ENCODE measurements around the gene FABP2.
"Not testable (repeated sequence)": the region's sequence is repeated elsewhere in the genome, so short reads cannot be mapped to it uniquely, and the experiment has no call there.

Gene FABP2

GRCh38 chr4:119321921-119322687 lies at the start of gene FABP2:
Gene FABP2 (minus strand): TSS chr4:119322138. CDS start chr4:119322102, 36 bp downstream.
- DNase-seq: no peak

GRCh38 chr4:119370951-119371683 lies 49.2 kb upstream of the FABP2 start:
- DNase-seq: not testable (repeated sequence)

DNA sequence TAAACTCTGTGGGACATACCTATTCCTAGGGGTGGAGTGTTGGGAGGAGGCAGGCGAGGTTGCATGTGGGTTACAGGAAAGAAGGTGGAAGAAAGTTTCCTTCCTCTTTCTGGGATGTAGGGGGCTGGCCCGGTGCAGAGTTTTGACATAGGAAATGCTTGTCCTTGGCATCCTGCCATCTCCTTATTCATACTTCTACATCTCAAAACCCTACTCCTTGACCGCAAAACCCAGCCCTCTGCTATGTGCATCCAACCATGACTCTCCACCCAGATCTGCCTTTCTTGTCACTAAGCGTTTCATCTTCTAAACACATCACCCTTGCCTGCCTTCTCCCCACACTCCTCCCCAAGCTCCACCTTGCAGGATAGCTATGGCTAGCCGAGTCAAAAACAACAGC lies 48.5 kb upstream of the FABP2 start:
- DNase-seq: peak; percentile 17 to 47

DNA sequence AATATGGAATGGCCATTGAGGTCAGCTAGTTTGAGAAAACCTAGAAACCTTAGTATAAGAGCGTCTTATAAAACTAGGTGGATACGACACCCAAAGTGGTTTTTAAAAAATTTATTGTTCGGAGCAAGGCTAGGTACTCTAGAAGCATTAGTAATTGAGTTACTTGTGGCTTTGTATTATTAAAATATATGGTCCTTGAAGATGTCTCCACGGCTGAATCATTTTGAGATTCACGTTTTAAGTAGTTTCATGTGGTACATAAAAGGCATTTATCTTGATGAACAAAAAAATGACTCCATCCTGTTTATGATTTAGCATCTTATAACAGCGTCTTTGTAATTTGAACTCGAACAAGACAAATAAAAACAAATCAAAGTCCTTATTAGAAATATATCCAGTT lies 44.9 kb upstream of the FABP2 start:
- not testable (repeated sequence) for DNase-seq

DNA sequence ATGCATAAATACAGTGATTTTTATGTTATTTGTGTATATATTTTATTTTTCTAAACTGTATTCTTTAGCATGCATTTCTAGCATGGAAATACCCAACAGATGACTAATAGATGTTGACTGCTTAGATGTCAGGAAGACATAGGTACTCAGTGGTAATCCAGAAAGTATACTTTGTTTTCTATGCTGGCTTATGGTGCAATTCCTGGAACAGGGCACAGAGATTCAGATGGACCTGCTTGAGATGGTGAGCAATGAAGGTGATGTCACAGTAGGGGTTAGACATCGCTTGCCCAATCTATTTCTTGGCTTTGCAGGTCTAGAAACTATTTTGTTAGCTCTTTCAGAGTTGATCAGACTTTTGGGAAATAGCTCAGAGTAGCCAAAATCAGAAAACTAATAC lies 42.3 kb upstream of the FABP2 start:
- DNase-seq: not testable (repeated sequence)

DNA sequence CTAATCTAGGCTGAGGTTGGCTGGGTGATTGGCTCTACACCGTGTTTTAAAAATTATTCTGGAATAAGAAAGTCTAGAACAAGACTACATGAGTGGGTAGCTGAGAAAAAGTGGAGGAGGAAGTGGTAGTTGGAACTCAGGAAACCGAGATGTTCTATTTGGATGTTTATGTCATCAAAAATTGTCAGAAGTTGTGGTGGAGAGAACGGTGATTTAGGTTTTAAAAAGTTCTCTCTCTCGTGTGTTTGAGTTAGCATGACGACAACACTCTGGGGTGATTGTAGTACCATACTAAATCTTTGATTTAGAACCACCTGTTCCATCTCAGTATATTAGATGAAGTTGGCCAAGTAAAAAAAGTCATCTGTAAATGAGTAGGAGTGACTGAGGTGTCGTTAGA lies 41.4 kb upstream of the FABP2 start:
- DNase-seq: not testable (repeated sequence)

DNA sequence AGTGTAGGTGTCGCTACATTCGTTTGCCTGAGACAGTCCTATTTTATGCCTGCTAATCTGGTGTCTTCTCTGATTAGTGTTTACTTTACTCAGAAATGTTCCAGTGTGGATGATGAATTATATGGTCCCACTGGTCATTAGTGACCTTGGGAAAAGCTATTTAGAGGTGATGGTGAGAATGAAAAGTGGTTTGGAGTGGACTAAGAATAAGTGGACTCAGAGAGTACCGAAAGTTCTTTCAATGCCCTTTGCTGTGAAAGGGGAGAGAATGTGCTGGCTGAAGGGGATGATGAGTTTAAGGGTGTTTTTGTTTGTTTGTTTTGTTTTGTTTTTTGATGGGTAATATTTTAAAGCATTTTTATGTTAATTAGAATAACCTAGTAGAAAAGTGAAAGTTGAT lies 40.5 kb upstream of the FABP2 start:
- DNase-seq: not testable (repeated sequence)

DNA sequence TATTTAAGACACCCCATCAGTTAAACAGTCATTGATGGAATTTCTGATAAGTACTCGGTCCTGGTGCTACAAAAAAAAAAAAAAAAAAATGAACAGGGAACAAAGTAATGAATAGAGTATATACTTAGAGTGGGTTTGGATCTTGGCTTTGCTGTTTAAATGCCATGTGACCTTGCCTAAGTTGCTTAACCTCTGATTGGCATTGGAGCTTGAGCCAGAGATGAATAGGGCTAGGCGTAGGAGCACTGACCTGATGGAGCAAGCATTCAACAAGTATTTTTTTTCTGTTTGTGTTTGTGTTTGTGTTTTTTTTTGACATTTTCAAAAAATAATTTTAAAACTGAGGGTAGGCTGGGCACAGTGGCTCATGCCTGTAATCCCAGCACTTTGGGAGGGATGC lies 37.9 kb upstream of the FABP2 start:
- not testable (repeated sequence) for DNase-seq

DNA sequence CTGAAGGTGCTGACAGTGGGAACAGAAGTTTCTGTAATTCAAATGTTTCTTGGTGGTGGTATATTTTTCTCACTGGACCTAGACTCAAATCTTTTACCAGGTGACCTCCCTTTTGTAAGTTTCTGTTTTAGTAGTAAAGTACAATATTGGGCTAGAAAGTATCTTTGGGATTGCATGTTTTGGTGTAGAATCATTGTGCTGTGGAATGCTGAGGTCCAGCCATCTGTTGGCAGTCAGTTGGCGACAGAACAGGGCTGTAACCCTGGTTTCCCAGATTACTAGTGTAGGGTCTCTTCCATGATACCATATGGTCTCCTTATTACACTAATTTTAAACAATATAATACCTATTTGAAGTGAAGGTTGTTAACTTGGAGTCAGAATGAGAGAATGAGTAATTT lies 34.9 kb upstream of the FABP2 start:
- DNase-seq: not testable (repeated sequence)

DNA sequence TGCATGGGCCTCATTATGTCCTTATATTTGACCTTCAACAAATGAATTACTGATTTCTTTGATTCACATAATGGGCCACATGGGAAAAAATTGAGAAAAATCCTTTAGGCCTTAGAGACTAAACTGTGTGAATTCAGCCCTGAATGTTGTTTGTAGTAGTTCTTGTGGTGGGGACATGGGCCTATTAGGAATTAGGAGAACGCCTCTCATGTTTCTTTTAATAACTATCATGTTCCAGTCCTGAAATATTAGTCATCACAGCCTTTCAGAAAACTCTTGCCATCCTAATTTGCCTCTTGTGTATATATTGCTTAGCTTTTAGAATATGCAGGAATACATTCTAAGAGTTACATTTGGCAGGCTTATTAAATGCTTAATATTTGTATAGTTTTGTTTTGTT lies 34.1 kb upstream of the FABP2 start:
- not testable (repeated sequence) for DNase-seq

GRCh38 chr4:119353364-119353763 lies 31.4 kb upstream of the FABP2 start:
- DNase-seq: not testable (repeated sequence)

GRCh38 chr4:119348169-119348568 lies 26.2 kb upstream of the FABP2 start:
- DNase-seq: not testable (repeated sequence)

- not testable (repeated sequence) for DNase-seq
Measured at GRCh38 chr4:119343293-119343692, 21.4 kb upstream of the FABP2 start.

DNA sequence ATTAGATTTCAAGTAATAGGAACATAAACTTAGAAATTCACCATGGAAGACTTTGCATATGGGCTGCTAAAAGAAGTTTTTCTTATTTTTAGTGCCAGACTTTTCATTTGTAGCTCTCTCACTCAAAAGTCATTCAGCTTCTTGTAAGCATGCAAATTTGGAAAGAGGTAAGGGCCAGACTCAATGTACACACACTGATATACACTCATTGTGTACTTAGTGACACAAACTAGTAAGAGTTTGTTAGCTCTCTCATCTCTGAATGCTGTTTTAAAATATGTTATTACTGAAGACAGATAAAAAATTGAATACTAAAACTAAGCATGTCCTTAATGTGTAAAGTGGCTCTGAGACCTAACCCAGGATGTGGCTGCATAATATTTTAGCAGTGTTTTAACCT lies 18.0 kb upstream of the FABP2 start:
- DNase-seq: not testable (repeated sequence)

GRCh38 chr4:119337010-119337409 lies 15.1 kb upstream of the FABP2 start:
- no peak for DNase-seq

DNA sequence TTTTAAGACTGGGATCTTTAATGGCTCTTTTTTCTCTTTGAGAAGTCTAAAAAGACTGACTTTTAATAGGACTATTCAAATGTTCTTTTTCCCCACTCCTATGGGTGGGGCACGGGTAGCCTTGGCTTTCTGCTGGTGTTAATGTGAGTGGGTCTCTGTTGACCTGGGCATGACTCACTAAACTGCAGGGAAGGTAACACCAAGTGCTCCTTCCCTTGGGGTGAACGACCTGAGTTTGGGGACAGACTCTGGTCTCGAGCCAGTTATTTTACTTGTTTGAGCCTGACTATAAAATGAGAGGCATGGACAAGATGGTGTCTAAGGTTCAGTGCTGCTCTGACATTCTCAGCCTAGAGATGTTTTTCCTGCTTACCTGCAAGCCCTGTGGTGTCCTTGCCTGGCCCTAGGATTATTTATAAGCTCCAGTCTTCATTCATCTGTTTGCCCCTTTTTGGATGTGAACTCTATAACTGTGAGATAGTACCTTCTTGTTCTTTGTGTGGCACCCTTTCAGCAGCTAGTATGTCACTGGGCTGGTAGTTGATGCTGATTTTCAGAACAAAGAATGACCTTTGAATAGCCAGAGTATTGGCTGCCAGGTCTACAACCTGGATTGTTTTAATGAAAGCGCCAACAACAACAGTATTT lies 14.5 kb upstream of the FABP2 start:
- not testable (repeated sequence) for DNase-seq

DNA sequence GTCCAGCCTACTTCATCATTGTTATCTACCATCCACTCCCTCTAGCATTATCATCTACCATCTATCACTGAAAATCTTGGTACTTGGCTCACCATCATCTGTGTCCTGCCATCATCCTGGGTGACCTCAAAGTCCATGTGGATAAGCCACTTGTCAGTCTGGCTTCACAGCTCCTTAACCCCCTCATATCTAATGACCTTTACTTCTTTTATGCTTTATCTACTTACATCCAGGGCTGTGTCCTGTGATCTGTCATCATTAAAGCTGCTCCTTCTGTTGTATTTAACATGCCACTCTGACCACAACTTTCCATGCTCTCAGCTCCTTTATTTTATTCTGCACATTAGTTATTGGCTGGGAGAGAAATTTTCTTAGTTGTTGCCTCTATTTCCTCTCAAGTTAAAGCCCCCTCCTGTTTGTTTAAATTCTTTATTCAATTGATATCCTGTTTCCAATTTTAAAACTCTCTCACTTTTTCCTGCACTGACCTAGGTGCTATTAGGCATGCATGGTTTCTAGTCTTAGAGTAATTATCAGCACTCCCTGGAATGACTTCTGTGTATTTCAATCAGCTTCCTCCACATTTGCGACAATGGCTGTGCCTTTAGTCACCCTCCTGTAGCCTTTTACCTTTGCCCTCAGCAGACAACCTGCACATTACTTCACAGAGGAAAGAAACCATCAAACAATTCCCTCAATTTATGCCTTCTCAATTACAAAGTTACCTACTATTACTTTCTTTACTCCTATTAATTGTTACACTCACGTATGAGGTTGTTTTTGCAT lies 8.1 kb upstream of the FABP2 start:
- no peak for DNase-seq

DNA sequence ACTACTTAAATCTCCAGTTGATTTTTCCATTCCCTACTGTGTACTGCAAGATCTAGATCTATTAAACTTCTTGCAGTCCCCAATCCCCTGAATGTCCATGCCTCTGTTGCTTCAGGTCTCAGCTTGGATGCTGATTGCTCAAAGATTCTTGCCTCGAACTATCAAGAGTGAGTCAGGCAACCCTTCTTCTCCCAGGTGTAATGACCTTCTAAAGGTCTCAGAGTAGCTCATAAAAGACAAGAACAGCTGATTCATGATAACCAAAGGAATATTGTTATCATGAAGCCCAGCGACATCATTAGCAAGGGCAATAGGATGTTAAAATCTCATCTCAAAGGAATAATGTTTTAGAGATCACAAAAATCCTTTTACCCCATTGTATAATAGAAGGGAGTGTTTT lies 6.8 kb upstream of the FABP2 start:
- DNase-seq: no peak

DNA sequence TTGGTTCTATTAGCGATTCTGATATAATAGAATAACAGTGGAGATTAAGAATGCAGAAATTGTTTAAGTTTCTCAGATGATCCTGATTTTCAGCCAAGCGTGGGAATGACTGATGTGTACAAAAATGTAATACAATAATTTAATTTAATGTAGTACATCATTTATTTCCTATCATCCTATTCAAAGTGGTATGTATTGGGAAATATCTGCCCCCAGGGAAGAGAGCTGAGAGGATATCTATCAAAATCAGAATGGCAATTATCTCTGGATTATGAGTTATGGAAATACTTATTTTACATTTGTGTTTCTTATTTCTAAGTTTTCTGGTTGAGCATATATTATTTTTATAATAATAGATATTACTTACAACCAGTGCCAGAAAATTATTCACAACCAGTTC lies 3.9 kb downstream of the FABP2 start:
- no peak for DNase-seq

DNA sequence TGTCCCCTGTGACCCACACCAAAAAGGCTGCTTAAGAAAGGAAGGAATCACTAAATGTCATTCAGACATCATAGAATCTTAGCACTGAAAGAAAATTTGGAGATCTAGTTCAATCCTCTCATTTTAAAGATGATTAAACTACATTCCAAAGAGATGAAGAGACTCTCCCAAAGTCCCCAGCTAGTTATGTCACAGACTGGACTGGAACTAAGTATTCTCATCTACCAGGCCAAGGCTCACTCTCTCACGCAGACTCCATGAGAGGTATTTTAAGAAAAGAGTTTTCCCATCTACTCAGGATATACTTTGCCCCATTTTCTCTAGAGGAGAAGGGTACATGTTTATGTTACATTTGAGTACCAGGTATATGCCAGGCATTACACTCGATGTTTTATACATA lies 6.9 kb downstream of the FABP2 start:
- DNase-seq: no peak

DNA sequence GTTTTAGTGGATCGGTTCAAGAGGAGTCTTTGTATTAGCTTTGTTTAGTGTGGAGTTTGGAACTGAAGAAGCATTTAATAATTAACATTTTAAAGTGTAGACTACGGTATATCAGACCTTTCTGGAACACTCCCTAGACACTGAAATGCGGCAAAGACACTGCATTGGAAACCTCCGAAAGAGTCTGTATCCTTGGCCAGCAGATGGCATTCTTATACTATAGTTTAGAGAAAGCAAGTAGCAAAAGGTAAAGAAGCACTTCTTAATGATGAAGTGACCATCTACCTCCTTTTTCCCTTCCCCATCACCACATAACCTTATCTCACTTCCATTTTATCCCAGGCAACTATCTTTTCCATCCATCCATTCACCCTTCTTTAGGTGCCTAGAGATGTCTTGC lies 7.6 kb downstream of the FABP2 start:
- DNase-seq: no peak

GRCh38 chr4:119313237-119313636 lies 8.7 kb downstream of the FABP2 start:
- no peak for DNase-seq

DNA sequence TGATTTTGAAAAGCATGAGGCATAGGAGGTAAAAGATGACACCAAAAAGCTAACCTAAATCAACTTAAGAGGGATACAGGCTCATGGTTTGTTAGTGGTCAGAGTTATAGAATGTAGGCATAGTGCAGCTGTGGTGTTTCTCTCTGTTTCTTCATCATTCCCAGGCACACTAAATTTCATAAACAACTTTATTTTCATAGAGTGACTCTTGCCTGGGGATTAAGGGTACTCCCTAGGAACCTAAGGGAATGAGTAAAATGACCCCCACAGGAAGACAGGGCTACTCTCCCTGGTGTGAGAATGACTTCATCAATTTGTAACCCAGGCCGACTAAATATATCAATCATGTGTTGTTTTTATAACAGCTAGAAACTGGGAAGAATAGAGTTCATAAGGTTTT lies 11.1 kb downstream of the FABP2 start:
- DNase-seq: no peak

Measured in NCI-H187 (cell line).